GM13977 (cell line): ENCODE measurements around the gene THAP2.

Experiments
- DNase-seq: peaks from one replicate; pipeline ENCODE4 v3.0.0; 2012; ENCODE audit warnings: low spot score
- in situ Hi-C: fragments of 300-500 bp; cut with MboI; formaldehyde crosslinking; loops from one replicate; pipeline ENCODE4 v1.12.0; 2022; ENCODE audit warnings: low sequenced_read_pairs, low pct_unique_long_range_greater_than_20kb, mixed read lengths, inconsistent platforms; ENCODE audit not compliant: unreplicated experiment
- TF ChIP-seq, protein P1 (sequence below): IDR thresholded peaks from 2 replicates; pipeline ENCODE4 v1.5.1; 2012; ENCODE audit warnings: mild to moderate bottlenecking, control low read depth; ENCODE audit not compliant: insufficient read depth; ENCODE audit errors: extremely low read depth, missing control alignments

THAP2 gene

DNA sequence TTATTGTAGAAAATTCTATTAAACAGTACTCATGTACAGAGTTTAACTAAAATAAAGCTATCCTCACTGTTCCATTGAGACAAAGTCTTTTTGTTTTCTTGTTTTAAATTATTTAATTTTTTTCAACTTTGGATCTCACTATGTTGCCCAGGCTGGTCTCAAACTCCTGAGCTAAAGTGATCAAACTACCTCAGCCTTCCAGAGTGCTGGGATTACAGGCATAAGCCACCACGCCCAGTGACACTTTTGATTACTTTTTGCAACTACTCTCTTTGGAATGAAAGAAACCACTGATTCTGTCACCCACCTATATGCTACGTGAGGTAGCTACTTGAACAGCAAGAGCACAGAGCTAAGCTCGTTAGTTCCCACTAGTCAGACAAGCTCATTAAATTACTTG is 17.6 kb upstream of the THAP2 start:
- no peak for DNase-seq
- in situ Hi-C loops = no loop called here
- TF ChIP-seq, protein P1, sequence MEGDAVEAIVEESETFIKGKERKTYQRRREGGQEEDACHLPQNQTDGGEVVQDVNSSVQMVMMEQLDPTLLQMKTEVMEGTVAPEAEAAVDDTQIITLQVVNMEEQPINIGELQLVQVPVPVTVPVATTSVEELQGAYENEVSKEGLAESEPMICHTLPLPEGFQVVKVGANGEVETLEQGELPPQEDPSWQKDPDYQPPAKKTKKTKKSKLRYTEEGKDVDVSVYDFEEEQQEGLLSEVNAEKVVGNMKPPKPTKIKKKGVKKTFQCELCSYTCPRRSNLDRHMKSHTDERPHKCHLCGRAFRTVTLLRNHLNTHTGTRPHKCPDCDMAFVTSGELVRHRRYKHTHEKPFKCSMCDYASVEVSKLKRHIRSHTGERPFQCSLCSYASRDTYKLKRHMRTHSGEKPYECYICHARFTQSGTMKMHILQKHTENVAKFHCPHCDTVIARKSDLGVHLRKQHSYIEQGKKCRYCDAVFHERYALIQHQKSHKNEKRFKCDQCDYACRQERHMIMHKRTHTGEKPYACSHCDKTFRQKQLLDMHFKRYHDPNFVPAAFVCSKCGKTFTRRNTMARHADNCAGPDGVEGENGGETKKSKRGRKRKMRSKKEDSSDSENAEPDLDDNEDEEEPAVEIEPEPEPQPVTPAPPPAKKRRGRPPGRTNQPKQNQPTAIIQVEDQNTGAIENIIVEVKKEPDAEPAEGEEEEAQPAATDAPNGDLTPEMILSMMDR = no peak

DNA sequence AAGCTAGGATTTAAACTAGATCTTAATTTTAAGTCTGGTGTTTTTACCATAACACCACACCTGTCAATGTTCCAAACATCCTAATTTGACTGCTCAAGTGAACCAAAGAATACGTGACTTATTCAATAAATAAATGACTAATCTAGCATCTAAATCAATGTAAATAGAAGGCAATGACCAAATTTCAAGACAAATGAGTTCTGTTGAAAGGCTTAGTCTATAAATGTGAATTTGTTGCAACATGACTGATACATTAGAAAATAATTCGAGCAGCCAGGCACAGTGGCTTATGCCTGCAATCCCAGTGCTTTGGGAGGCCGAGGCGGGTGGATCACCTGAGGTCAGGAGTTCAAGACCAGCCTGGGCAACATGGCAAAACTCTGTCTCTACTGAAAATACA is 15.6 kb upstream of the THAP2 start:
- in situ Hi-C loops = no loop called here
- TF ChIP-seq, protein P1 = no peak
- DNase-seq = no peak

DNA sequence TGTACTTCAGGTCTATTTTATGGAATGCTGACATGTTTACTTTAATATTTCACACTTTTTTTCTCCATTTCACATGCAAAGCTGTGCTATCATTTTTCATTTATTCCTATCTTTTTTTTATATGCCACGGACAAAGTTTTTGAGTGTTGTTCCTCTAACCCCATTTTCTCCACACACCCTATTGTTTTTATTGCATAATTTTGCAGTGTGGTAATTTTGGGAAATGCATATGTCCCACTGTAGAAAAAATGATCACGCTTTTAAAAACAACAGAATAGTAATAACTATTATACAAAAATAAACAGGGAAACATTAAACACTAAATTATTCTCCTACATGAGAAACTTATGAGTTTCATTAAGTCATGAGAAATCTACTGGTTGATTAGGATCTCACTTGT is 14.7 kb upstream of the THAP2 start:
- in situ Hi-C loops = no loop called here
- DNase-seq = no peak
- TF ChIP-seq, protein P1 = no peak

DNA sequence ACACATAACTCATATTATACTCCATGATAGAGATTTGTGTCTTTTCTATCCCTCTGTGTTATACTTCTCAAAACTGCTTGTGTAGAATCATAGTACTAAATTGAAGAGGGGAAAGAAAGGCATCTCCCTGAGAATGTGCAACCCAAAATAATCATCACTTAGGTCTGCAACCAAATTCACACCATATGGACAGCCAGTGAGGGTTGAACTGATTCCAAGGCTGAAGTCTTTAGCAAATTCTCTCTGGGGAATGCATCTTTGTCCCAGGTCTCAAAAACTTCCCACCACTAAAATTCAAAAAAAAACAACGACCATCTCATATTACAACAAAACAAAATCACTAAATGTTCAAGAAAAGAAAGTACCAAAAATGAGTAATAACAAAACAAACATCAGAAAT is 11.4 kb upstream of the THAP2 start:
- TF ChIP-seq, protein P1 = no peak
- in situ Hi-C loops = no loop called here
- no peak for DNase-seq

DNA sequence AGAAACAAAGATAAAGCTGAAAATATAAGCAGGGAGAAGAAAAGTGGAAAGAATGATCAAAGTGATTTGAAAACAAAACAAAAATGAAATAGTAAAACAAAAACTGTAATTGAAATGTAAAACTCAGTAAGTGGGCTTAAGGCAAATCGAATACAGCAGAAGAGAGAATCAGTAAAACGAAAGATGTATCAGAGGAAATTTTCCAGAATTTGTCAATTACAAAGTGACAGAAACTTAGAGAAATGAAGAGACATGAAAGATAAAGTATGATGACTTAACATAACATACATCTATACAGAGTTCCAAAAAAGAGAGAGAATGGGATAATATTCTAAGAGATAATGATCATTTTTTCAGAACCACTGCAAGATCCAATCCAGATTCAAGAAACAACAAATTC is 11.0 kb upstream of the THAP2 start:
- in situ Hi-C loops = no loop called here
- DNase-seq = no peak
- TF ChIP-seq, protein P1 = no peak

DNA sequence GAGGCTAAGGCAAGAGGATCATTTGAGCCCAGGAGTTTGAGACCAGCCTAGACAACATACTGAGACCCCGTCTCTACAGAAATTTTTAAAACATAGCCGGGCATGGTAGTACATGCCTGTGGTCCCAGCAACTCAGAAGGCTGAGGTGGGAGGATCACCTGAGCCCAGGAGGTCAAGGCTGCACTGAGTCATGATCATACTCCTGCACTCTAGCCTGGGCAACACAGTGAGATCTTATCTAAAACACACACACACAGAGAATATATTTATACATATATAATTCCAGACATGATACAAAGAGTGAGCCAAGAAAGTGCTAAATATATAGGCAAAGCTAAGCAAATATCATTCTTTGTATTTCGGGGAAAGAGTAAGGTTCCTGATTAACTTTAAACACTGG is 9.9 kb upstream of the THAP2 start:
- TF ChIP-seq, protein P1 = no peak
- DNase-seq = no peak
- in situ Hi-C loops = no loop called here

DNA sequence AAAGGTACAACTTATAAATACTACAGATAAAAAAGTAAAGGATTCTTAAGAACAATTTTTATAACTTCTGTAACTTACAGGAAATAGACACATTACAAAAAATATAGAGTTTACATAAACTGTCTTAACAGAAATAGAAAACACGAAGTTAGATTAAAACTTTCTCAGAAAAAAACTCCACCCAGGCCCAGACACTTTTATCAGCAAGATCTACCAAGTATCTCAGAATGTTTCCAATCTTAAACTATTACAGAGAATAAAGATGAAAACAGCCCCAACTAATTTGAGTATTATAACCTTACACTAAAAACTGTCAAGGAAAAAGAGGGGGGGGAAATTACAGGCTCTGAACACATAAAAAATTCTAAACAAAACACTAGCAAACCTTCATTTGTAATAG is 8.6 kb upstream of the THAP2 start:
- TF ChIP-seq, protein P1 = no peak
- in situ Hi-C loops = no loop called here
- no peak for DNase-seq
